HG02852 (cell line): Measurements from ENCODE around the gene LIMD2.
A peak's percentile ranks its signal among the peaks of the same experiment; 100 is the strongest.

Source experiments
- ATAC-seq: cut with Tn5 transposase; IDR thresholded peaks from one replicate; pipeline ENCODE4 v1.9.1; 2021; ENCODE audit warnings: mild to moderate bottlenecking, moderate library complexity; ENCODE audit not compliant: unreplicated experiment

LIMD2 gene

GRCh38 chr17:63701868-63702720 lies 2.2 kb upstream of the LIMD2 start:
- ATAC-seq: no peak

DNA sequence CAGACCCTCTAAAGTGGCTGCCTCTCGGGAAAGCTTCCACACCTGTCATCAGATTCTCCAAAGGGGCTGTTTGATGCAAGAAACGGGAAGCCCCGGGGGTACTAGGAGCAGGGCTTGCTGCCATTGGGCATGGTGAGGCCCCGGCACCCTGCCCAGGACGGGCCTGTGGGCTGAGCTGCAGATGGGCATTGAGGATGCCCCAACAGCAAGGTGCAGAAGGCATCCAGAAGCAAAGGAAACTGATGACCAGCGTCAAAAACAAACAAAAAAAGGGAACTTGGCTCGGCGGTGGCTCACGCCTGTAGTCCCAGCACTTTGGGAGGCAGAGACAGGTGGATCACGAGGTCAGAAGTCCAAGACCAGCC lies 1.5 kb upstream of the LIMD2 start:
- no peak for ATAC-seq

- no peak for ATAC-seq
Observed at GRCh38 chr17:63700528-63701455, 867 bp upstream of the LIMD2 start.

DNA sequence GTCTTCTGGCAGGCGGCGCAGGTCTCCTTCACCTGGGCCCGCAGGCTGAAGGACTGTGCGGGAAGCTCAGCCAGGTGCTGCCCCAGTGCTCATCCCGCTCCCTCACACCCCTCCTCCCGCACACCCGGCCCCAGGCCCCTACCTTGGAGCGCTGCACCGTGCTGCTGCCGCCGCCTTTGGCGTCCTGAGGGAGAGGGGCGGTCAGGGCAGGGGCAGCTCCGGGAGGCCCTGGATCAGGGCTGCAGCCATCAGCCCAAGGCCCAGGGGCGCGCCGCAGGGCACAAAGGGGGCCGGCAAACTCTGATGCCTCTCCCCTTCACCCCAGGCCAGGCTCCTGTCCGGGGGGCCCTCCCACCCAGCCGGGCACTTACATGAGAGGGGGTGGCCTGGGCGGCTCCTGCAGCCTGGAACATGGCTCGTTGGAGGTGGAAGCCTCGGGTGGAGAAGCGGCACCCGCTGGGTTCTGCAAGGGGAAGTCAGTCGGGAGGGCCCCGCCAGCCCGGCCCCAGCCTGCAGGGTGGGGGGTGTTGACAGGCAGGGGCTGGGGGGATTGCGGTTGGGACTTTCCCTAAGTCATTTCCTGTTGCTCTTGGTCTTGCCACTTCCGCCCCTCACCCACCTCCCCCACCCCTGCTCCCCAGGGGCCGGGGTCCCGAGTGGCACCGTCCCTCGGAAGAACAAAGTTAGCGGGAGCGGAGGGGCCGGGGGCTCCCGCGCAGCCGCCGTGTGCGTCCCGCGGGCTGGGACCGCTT lies 863 bp downstream of the LIMD2 start:
- ATAC-seq: peak; percentile 29

DNA sequence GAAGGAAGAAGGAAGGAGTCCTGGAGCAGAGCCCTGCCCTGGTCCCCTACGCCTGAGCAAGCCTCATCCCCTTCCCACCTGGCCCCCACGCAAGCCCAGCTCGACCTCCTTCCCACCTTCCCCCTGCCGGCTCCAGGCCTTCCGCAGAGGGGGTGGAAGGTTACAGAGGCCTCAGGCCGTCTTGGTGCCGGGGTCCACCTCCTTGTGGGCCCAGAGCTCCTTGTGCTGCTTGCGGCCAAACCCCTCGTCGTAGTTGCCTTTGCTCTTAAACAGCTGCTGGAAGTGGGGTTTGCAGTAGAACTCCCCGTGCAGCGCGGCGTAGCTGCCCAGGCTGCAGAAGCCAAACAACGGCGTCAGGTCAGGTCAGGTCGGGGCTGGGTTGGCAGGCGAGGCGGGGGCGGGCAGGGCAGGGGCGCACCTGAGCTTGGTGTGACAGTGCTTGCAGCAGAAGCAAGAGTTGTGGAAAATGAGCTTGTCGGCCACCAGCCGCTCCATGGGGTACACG lies 1.5 kb downstream of the LIMD2 start:
- no peak for ATAC-seq

GRCh38 chr17:63697341-63698286 lies 2.3 kb downstream of the LIMD2 start:
- peak; percentile 24 for ATAC-seq

GRCh38 chr17:63696381-63696961 lies 3.5 kb downstream of the LIMD2 start:
- no peak for ATAC-seq

GRCh38 chr17:63695889-63696288 lies 4.0 kb downstream of the LIMD2 start:
- no peak for ATAC-seq

DNA sequence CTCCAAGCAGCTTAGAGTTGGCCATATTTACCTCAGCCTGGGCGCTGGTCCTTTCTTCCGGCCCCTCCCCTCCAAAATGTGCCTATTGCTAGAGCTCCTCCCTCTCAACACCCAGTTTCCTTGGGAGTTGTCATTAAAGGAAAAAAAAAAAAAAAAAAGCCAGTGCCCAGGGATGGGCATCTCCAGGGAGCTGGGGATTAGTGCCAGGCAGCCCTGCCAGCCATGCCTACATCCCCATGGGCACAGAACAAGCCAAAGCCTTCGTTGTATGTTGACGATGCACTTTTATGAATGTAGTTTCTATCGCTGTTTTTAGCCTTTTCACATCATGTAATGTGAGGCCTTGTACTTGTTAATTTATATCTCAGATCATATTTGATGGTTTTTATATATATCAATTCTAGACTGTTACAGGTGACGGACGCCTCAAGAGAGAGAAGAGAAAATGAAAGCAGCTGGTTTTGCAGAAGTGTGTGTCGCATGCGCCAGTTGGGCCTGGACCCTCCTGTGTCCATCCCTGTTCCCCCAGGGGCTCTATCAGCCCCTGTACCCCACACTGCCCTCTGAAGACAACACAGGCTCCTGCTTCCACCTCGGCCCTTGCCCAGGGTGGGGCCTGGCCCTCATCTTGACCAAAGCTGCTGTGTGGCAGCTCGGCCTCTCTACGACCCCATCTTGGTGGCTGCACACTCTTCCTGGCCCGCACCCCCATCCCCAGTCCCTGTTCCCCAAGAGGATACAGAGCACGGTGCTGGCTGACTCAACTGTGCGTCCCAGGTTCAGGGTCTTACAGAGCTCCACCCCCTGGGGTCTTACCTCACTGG lies 4.8 kb downstream of the LIMD2 start:
- ATAC-seq: no peak

DNA sequence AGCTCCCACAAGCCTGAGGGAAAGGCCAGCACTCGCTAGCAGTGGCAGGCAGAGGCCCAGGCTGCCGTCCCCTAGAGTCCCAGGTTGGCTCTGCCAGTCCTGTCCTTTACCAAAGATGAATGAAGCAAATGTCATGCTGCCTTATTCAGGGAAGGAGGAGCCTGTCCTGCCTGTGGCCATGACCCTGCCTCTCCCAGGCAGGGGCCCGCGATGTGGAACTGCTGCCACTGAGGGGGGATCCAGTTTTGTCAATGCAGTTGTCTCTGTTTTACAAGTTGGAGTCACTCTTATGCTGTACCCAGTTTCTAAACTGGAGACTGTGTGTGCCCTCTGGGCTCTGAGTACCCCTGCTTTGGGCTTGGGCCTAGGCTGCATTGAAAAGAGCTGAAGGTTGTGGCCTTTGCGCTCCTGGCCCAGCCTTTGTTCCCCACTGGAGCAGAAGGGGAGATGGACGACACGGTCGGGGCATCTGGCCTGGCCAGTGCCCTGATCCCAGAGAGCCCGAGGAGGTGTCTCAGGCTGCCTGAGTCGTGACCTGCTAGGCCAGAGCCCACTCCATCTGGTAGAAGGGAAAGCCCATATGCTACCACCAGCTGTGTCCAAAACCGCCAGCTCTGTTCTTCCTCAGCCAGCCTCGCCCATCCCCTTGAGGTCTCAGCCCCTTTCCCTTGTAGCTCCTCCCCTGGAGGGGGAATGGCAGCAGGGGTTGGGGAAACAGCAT lies 5.5 kb downstream of the LIMD2 start:
- ATAC-seq: no peak

DNA sequence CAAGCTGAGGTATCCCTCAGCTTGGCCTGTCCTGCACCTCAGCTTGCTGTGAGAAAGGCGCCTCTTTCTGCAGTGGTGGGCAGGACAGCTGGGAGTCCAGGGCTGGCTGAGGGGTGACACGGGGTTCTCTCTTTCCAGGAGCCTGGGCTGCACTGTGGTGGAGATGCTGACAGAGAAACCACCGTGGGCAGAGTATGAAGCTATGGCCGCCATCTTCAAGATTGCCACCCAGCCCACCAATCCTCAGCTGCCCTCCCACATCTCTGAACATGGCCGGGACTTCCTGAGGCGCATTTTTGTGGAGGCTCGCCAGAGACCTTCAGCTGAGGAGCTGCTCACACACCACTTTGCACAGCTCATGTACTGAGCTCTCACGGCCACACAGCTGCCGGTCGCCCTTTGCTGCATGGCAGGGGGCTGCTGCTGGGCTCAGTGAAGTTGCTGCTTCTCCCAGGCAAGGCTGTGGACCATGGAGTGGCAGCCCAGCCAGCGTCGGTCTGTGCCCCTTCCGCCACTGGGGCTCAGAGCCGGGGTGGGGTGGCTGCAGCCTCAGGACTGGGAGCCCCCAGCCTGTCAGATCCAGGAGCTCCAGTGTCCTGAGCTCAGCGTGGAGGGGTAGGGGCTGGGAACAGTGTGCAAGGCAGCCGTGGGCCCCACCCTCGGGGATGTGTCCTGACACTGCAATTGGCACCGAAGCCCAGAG lies 6.4 kb downstream of the LIMD2 start:
- ATAC-seq: no peak

GRCh38 chr17:63692195-63692816 lies 7.6 kb downstream of the LIMD2 start:
- no peak for ATAC-seq

GRCh38 chr17:63689479-63689878 lies 10.4 kb downstream of the LIMD2 start:
- ATAC-seq: no peak

- no peak for ATAC-seq
Observed at GRCh38 chr17:63688396-63689020, 11.4 kb downstream of the LIMD2 start.

- no peak for ATAC-seq
Observed at GRCh38 chr17:63686138-63686685, 13.7 kb downstream of the LIMD2 start.

GRCh38 chr17:63685578-63685977 lies 14.3 kb downstream of the LIMD2 start:
- no peak for ATAC-seq
